Mucosa of descending colon (tissue), 3 donors: ENCODE results near the gene NOC2L. TPM values are rescaled to one million over a fixed set of nuclear protein-coding genes. Genes with fewer than 3 reads are reported as not detected.
A peak's percentile ranks its signal among the peaks of the same experiment; 100 is the strongest.

Source experiments
- ATAC-seq: fragments of 200-7000 bp; cut with Tn5 transposase; one replicate; pipeline ENCODE4 v1.9.1; 2020; ENCODE audit warnings: mild to moderate bottlenecking, moderate library complexity
- DNase-seq, 3 donors: peaks; one replicate each; pipeline ENCODE4 v3.0.0-alpha.2; 2020
- H3K36me3 ChIP-seq: fragments of 200-600 bp; one replicate; pipeline ENCODE4 v1.8.0; 2021; ENCODE audit warnings: low read depth, mild to moderate bottlenecking
- H3K4me1 ChIP-seq: fragments of 200-600 bp; one replicate; pipeline ENCODE4 v1.8.0; 2021; ENCODE audit warnings: low read depth, mild to moderate bottlenecking
- H3K4me3 ChIP-seq: fragments of 200-600 bp; one replicate; pipeline ENCODE4 v1.8.0; 2021; ENCODE audit warnings: mild to moderate bottlenecking
- H3K9me3 ChIP-seq: fragments of 200-600 bp; one replicate; pipeline ENCODE4 v1.8.0; 2021; ENCODE audit warnings: mild to moderate bottlenecking
- intact Hi-C, 2 donors: fragments of 100-400 bp; cut with DNase I in 1 of 2; cut with micrococcal nuclease in 1 of 2; formaldehyde crosslinking; loops; one replicate each; pipeline versions ENCODE4 v1.11.0 to v1.11.1; 2022; cut with DNase I, micrococcal nuclease
- total RNA-seq, 3 donors: library from RNA; stranded (reverse); fragmentation: NEBNext Ultra II Directional in 2 of 3; extraction: Animal tissue kit (Norgen Biotek cat#: 25700) in 2 of 3; gene quantifications; one replicate each; pipeline versions ENCODE4 v1.2.1 to v1.2.4, GENCODE V29; 2021 to 2023
- TF ChIP-seq, protein P1 (sequence below): fragments of 200-600 bp; IDR thresholded peaks from one replicate; pipeline ENCODE4 v1.8.0; 2022; ENCODE audit warnings: antibody characterized with exemption, mild to moderate bottlenecking
- donor health status: DM: no; HTN: no; CAD: no; lungs with moderate emphysema.
- donor health status: DM: no; HTN: no; CAD: no.
- donor health status: DM: no; HTN: yes; CAD: no.

NOC2L gene
- total RNA-seq, 3 donors from 2014 or later, result 47.3 to 56.2 (median 54.6) TPM

DNA sequence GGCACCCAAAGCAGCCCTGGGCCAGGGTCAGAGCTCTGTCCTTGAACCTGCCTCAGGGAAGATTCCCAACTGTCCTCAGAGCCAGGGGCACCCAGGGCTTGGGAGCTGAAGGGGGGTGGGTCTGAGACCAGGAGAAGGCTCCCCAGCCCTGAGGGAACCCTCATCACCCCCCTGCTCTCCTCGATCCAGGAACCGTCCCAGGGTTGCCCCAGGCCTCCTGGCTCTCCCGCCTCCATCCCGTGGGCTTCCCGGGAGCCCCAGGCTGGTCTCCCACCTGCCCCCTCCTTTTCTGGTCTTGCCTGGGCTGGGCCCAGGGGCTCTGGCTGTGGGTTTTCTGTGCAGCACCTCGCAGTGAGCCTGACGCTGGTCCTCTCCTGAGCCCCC, 42.0 kb downstream of the NOC2L start:
- H3K4me1 ChIP-seq, result peaks cover 12% of the 10 kb centered on the region
- H3K9me3 ChIP-seq, result no peaks in the 10 kb centered on the region
- no peaks in the 10 kb centered on the region for H3K36me3 ChIP-seq
- DNase-seq (peak in 1 of 3 donors; percentile 12), ATAC-seq (no peak)
- intact Hi-C loops, result no loop called here
- TF ChIP-seq, protein P1, sequence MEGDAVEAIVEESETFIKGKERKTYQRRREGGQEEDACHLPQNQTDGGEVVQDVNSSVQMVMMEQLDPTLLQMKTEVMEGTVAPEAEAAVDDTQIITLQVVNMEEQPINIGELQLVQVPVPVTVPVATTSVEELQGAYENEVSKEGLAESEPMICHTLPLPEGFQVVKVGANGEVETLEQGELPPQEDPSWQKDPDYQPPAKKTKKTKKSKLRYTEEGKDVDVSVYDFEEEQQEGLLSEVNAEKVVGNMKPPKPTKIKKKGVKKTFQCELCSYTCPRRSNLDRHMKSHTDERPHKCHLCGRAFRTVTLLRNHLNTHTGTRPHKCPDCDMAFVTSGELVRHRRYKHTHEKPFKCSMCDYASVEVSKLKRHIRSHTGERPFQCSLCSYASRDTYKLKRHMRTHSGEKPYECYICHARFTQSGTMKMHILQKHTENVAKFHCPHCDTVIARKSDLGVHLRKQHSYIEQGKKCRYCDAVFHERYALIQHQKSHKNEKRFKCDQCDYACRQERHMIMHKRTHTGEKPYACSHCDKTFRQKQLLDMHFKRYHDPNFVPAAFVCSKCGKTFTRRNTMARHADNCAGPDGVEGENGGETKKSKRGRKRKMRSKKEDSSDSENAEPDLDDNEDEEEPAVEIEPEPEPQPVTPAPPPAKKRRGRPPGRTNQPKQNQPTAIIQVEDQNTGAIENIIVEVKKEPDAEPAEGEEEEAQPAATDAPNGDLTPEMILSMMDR, result no peak
- H3K4me3 ChIP-seq, result no peak overlapping the region

DNA sequence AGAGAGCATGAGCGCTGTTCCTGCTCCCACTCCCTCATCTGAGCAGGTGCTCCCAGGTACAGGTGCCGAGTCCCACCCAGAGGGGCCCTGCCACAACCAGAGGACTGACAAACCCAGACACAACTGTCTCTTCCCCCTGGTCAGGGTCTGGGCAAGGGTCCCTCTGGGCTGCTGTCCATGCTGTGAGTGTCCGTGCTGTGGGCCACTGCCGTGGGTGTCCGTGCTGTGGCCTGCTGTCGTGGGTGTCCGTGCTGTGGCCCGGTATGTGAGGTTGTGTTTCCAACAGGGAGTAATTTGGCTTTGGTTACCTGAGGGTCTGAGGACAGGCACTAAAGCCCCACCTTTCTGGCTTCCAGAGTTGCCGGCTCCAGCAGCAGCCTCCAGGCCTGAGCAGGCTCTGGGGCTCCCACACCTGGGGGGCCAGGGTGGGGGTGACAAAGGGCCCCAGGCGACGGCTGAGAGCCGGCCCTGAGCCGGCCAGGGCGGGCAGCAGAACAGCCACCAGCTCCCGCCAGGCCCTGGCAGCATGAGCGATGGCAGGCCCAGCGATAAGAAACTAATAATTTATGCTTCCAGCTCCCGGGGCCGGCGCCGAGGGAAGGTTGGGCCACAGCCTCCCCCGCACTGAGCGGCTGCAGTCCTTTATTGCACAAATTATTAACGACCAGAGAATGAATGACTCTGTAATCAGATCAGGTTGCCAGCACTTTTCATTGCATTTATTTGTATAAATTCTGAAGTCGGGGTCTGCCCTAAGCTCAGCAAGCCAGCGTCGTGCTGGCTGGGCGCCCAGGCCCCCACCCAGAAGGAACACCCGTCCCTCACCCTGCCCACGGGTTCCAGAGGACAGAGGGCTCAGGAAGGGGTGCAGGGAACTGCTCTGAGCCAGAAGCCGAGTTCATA, 42.6 kb downstream of the NOC2L start:
- no peak for ATAC-seq
- H3K9me3 ChIP-seq, result no peaks in the 10 kb centered on the region
- DNase-seq, result peak in 1 of 3 donors; percentile 43
- intact Hi-C loops, result no loop called here
- H3K36me3 ChIP-seq, result no peaks in the 10 kb centered on the region
- TF ChIP-seq, protein P1, result no peak
- peaks cover 10% of the 10 kb centered on the region for H3K4me1 ChIP-seq
- no peak overlapping the region for H3K4me3 ChIP-seq

DNA sequence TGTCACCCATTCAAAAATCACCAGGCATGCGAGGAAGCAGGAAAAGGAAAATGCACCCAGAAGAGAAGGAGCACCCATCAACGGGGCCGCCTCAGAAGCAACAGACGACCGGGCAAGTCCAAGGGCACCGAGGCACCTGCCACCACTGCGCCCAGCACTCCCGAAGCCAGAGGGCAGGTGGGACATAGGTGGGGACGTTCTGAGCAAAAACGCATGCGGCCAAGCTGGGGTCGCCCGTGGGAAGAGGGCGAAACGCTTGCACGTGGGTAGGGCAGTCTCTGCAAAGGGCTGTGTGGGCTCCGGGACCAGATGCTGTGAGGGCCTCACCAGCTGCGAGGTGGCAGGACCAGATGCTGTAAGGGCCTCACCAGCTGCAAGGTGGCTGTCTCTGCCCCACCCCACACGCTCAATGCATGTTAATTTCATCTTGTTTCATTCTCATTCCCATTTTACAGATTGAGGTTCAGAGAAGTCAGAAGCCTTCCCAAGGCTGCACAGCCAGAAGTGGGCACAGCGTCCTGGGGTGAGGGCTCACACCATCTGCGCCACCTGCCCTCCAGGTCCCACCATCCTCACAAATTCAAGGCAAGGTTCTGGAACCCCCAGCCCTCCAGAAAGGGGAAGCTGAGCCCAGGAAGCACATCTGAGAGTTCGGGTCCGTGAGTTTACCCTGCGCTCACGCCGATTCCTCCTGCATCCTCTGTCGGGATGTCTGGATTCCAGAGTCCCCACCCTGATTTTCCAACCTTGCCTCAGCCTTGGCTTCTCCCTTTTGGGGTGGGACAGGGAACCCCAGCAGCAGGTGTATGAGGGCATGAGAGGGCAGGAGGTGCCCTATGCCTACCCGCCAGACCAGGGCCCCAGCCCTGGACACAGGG, 43.5 kb downstream of the NOC2L start:
- Histone ChIP-seq H3K36me3 (no peaks in the 10 kb centered on the region), H3K4me1 (peaks cover 2% of the 10 kb centered on the region), H3K4me3 (no peak overlapping the region), H3K9me3 (no peaks in the 10 kb centered on the region)
- intact Hi-C loops, result no loop called here
- ATAC-seq, result no peak
- peak in 1 of 3 donors; percentile 43 for DNase-seq
- TF ChIP-seq, protein P1, result no peak

DNA sequence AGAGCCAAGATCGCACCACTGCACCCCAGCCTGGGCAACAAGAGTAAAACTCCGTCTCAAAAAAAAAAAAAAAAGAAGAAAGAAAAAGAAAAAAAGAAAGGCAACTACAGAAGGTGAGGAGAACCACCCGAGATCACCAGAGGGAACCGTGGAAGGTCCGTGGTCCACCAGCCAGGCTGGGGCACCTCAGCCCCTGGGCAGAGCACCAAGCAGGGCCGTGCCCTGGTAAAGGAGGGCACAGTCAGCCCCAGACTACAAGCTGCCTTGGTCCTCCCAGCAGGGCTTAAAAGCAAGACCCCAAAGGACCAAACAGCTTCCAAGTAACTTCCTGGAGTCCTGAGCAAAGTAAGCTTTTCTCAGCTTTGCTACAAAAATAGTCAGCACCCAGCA, 44.2 kb downstream of the NOC2L start:
- ATAC-seq (no peak), DNase-seq (no peak)
- H3K4me1 ChIP-seq, result peaks cover 2% of the 10 kb centered on the region
- TF ChIP-seq, protein P1, result no peak
- no peak overlapping the region for H3K4me3 ChIP-seq
- H3K9me3 ChIP-seq, result no peaks in the 10 kb centered on the region
- intact Hi-C loops, result no loop called here
- no peaks in the 10 kb centered on the region for H3K36me3 ChIP-seq

DNA sequence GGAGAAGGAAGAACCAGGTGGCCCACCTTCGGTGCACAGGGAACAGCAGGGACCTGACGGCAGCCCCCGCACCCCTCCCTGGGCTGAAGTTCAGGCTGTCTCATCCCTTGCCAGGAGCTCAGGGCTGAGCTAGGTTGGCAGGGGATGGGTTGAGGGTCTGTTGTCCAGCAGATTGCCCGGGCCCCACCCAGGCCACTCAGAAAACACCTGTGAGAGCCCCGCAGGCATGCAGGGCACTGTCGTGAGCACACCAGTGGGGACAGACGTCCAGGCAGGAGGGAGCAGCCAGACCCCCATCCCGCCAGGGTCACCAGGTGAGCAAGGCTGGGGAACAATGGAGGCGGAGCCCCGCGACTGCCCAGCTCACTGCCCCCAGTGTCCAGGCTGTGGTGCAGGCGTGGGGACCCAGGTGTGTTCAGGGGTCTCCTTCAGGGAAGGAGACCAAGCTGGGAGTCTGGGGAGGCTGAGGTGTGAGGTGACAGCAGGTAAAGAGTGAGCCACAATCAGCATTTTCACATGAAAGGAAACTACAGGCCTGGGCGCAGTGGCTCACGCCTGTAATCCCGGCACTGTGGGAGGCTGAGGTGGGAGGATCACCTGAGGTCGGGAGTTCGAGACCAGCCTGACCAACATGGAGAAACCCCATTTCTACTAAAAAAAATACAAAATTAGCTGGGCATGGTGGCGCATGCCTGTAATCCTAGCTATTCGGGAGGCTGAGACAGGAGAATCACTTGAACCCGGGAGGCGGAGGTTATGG, 44.7 kb downstream of the NOC2L start:
- TF ChIP-seq, protein P1, result no peak
- intact Hi-C loops, result no loop called here
- Histone ChIP-seq H3K9me3 (no peaks in the 10 kb centered on the region), H3K36me3 (no peaks in the 10 kb centered on the region), H3K4me1 (peaks cover 2% of the 10 kb centered on the region), H3K4me3 (no peak overlapping the region)
- DNase-seq (peak in 2 of 3 donors; percentile 17 to 34), ATAC-seq (no peak)
